DMS 273 (cell line): ENCODE results near the gene THRSP.

ENCODE experiments used
- DNase-seq: peaks from one replicate; lab custom pipeline; 2025; ENCODE audit not compliant: unreplicated experiment; lab: John Stamatoyannopoulos, UW

THRSP gene

DNA sequence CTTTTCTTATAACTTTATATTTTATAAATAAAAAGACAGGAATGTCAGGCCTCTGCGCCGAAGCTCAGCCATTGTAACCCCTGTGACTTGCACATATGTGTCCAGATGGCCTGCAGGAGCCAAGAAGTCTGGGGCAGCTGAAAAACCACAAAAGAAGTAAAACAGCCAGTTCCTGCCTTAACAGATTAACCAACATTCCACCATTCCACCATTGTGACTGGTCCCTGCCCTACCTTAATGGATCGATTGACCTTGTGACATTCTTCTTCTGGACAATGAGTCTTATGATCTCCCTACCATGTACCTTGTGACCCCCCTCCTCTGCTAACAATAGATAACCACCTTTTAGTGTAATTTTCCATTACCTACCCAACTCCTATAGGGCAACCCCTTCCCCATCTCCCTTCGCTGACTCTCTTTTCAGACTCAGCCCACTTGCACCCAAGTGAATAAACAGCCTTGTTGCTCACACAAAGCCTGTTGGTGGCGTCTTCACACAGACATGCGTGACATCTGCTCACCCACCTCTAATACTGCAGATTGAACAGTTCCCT, 22.9 kb downstream of the THRSP start:
- DNase-seq, result peak; percentile 45

DNA sequence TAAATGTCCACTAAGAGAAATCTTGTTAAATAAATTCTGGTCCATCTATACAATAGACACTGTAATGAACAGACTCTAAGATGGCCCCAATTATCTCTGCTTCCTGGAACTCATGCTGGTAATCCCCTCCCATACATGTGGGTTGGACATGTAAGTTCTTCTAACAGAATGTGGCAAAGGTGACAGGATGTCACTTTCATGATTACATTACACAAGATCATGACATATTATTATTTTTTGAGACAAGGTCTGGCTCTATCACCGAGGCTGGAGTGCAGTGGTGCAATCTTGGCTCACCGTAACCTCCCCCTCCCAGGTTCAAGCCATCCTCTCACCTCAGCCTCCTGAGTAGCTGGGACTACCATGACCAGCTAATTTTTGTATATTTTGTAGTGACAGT, 30.6 kb downstream of the THRSP start:
- DNase-seq, result no peak

DNA sequence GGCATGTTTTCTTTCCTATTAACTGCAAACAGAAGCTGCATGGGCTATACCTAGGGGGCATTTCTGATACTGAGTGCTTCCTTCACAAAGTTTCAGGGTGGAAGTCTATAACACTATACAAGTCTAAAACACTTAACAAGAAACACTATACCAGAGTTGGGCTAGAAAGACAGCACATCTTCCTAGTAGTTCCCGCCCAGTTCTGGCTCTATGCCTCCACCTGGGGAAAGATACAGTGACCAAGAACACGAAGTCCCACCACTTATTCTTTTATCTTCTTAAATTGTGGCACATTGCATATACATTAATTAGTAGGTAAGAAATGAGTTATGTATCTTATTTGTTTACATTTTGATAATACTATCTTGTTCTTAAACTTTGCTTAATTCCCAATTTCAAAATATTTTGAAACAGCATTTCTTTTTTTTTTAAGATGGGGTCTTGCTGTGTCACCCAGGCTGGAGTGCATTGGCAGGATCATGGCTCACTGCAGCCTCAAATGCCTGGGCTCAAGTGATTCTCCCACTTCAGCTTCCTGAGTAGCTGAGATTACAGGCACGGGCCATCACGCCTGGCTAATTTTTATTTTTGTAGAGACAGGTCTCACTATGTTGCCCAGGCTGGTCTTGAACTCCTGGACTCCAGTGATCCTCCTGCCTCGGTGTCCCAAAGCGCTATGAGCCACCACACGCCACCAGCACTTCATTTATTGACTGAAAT, 34.2 kb downstream of the THRSP start:
- no peak for DNase-seq

DNA sequence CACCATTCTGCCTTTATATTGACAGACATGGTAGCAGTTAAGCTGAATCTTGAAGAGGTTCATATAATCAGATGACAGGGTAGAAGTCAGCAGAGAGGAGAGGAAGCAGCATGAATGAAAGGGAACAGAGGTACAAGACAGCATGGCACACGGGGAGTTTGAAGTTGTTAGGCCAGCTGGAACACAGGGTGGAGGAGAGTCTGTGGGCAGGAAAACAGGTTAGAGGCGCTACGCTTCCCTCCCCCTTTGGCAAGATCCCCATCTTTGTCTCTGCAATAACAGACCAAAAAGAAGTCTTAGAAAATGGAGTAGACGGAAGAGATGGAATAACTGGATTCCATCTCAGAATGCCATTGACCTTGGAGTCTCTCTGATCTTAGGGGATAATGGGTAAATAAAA, 36.0 kb downstream of the THRSP start:
- DNase-seq, result peak; percentile 42

DNA sequence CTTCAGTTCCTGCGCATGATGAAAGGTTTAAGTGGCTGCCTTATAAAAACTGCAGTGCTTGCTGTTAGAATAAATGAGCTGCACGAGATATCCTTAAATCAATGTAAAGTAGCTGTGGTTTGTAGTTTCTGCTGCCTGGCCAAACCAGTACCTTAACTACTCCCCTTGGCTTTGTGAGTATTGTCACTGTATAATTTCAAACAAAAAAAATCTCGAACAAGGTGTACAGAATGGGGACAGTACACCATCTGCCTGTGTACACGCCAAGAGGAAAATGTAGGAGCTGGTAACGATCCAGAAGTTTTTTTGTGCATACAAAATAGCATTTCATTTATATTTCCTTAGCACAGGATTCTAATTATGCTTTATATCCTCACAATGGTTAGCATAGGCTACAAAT, 36.6 kb downstream of the THRSP start:
- peak; percentile 40 for DNase-seq

DNA sequence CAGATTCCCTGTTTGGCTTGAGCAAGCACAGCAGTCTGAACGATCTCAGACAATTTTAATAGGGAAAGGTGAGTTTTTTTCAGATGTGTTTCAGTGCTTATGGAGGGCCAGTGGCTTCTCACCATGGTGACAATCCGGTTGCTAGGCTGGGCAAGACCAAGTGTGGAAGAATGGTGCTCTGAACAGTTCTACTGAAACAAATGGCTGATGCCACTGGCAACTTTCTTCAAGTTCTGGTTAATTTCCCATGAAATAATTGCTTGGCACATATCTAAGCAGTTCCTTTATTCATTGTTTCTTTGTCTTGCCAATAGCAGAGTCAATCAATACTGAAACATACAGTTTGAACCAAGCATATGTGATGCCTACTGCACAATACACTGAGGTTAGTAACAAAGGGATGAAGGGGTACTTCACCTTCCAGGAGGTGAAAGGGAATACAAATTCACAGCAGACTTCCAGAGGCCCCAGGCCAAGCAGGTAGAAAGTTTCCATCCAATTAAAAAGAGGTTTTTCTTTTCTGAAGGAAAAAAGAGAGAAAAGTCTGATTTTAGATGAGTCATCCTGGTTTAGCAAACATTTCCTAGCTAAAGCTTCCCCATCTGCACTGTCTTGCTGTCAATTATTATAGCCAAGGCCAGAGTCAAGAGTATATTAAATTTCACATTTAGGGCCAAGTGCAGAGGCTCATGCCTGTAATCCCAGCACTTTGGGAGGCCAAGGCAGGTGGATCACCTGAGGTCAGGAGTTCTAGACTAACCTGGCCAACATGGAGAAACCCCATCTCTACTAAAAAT, 37.2 kb downstream of the THRSP start:
- DNase-seq, result peak; percentile 44

DNA sequence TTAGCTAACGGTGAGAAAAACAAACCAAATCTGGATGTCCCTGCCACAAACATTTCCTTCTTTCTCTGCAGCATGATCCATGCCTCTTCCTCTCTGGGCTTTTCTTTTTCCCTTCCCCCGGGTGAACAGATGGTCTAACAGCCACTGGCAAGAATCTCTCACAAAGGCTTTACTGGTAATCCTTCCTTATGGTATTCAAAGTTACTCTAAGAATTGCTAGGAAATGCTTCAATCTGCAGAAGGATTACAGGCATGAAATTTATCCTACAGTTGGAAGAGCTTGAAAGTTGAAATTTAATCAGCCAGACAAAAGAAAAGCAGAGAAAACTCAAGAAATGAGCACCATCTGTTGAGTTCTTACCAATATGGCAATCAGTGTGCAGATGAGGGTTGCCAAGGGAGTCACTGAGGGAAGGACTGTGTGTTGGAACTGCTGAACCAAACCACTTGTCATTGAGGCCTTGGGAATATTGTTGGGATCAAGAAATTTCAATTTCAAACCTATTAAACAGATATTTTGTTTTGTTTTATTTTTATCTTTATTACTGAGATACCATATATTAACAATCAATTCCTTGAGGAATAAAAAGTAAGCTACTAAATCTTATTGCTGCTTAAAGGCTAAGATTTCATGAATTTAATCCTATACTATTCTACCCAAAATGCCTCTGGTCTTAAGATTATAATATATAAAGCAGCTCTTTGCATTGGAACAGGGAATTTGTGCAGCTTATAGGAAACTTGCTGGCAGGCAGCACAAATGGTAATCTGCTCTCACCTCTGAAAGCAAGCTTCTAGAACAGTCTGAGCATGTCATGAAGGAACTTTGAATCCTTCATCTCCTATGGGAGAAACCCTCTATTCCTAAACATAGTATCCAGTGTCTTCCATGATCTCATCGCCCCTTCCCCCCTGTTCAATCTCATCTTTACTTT, 45.7 kb downstream of the THRSP start:
- peak; percentile 89 for DNase-seq

DNA sequence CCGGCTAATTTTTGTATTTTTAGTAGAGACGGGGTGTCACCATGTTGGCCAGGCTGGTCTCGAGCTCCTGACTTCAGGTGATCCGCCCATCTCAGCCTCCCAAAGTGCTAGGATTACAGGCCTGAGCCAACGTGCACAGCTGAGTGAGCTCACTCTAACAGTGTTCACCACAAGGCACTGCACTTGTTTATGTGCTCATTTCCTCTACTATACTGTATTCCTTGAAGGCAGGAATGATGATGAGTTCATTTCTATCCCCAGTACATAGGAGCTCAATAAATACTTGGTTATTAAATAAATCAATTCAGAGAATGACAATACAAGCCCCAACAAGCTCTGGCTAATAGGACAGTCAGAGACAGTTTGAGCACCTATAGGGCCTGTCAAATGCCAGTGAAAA, 46.7 kb downstream of the THRSP start:
- DNase-seq, result no peak

DNA sequence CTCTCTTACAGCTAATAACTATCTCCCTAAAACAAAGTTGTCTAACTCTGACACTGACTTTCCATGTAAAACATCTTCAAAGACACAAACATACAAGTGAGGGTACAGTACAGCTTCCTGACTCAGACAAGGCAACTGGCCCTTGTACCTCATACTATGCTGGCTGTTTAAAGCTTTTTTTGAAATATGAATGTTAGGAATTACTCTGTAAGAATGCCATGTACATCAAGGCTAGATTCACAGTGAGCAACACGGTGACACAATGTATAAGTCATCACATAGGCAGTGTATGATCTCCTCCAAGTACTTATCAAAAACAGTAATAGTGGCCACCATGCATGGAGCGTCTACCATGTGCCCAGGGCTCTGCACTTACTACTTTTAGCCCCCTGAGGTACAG, 47.2 kb downstream of the THRSP start:
- no peak for DNase-seq

DNA sequence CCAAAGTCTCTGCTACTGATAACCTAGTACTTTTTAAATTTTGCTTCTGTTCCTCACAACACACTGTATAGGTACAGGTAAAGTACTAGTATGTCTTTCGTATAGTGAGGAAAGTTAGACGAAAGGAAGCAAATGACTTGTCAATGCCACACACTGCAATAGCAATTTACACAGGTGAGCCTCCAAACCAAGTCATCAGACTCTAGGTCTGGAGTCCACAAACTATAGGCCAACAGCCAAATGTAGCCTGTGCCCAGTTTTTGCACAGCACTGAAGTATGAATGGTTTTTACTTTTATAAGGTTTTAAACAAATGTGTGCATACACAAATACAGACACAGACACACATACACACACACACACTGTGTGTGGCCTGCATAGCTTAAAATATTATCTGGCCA, 47.6 kb downstream of the THRSP start:
- no peak for DNase-seq

DNA sequence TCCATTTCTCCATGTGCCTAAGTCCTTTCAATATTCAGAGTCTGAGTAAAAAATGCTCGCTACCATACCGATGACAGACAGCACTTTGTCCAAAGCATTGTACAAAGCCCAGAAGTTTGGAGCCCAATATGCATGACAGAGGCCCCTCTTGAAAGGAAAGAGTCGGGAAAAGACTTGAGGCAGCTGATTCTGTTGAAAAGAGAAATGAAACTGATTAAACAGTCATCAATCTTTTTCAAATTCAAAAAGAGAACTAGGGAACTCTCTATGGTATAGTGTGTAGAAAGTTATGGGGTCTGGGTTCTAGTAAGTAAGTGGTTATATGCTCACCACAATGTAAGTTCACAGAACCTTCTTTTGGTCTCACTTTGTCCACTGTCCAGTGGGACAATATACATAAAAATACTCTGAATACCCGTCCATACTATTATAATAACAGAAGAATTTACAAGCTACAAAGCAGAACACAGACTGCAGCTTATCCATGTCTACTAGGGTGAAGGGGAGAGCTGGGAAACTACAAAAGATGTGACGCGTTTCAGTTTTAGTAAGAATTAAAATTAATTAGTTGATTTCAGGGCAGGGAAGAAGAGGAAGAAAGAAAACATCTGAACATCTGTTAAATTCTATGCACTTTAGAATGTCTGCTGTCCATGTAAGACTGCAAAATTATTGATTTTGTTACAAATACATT, 49.1 kb downstream of the THRSP start:
- DNase-seq, result no peak
